CMK (cell line): ENCODE measurements around the gene TLE4.
"Not testable (repeated sequence)": the region's sequence is repeated elsewhere in the genome, so short reads cannot be mapped to it uniquely, and the experiment has no call there.

ENCODE experiments used
- DNase-seq: peaks from one replicate; pipeline ENCODE4 v3.0.0-alpha.2; 2010; ENCODE audit warnings: low read depth

Gene TLE4

GRCh38 chr9:79637177-79637925, 65.6 kb downstream of the TLE4 start:
- no peak for DNase-seq

- no peak for DNase-seq
These were observed 67.0 kb downstream of the TLE4 start for GRCh38 chr9:79638806-79639205.

DNA sequence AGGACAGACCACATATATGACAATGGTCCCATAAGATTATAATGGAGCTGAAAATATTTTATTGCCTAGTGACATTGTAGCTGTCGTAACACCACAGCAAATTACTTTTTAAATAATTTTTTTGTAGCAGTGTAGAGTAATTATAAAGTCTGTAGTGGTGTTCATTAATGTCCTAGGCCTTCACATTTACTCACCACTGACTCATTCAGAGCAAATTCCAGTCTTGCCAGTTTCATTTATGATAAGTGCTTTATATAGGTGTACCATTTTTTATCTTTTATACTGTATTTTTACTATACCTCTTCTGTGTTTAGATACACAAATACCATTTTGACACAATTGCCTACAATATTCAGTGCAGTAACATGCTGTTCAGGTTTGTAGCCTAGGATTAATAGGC, 67.6 kb downstream of the TLE4 start:
- DNase-seq, result no peak

GRCh38 chr9:79640067-79640466, 68.3 kb downstream of the TLE4 start:
- not testable (repeated sequence) for DNase-seq

- no peak for DNase-seq
These were observed 69.3 kb downstream of the TLE4 start for GRCh38 chr9:79641070-79641469.

DNA sequence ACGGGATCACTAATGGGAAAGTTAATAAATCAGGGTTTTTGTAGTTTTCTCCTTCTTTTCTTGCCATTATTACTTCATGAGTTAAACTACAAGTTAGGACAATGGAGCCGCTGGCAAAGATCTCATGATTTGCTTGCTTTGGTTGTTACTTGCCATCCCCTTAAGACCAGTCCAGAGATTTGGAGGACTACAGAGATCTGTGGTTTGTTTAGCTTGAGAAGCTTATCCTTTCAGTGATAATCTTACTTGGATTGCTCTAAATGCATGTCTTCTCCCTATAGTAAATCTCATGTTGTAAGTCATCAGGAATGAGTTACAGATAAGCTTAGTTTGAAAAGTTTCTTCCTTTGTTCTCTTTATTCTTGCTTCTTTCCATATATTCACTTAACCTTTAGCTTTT, 70.9 kb downstream of the TLE4 start:
- no peak for DNase-seq

GRCh38 chr9:79644048-79644447, 72.3 kb downstream of the TLE4 start:
- DNase-seq, result no peak

DNA sequence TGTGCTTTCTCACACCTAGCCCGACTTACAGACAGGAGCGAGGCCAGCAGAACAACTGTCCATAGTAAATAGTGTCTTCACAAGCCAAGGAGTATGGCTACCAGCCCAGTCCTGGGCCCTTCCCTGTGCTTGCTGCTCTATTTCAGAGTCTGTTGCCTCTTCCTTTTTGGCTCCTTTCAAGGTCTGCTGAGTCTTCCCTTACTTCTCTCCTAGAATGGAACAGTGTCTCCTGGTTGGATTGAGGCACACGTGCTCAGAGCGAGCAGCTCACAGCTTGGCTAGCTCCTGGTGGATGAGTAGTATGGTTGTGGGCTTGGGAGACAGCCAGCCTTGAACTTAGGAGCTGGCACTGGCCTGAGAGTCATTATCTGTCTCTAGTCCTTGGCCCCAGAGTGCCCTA, 72.8 kb downstream of the TLE4 start:
- no peak for DNase-seq

DNA sequence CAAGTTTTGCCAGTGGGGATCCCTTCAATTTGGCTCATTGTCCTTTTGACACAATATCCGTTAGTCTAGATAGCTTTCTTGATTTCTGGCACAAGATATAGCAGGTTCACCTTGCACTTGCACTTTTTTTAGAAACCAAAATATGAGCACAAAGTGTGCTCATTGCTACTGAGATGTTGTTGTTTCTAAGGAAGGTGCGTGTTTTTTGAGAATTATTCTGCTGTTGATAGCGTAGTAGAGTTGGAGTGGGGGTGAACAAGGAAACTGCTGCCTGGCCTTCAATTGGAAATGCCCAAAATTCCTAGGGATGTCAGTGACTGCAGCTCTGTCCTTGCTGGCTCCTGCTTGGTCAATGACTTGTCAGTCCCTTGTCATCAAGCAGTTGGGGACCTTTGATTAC, 73.3 kb downstream of the TLE4 start:
- no peak for DNase-seq

GRCh38 chr9:79646096-79646495, 74.3 kb downstream of the TLE4 start:
- DNase-seq, result no peak

DNA sequence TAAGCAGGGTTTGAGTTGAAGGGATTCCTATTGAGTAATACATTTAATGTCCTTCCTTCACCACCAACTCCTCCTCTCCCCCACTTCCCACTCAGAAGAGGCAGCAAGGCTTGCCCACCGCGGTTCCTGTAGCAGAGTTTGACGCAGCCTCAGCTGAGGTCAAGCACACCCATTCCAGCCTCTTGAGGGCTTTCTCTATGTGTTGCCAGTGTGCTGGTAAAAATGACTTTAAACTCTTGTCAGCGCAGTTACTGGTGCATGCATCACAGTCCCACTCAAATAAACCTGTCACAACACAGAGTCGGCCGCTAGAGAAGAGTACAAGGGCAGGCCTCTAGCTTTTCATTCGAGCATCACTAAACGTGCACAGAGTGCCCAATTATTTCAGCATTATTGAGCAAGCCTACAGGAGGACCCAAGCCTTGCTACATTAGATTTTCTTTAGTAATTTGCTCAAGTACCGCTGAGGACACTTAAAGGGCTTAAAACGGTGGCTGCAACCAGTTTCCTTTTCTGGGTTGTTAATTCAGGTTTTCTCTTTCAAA, 79.6 kb downstream of the TLE4 start:
- no peak for DNase-seq

- DNase-seq, result no peak
These were observed 80.8 kb downstream of the TLE4 start for GRCh38 chr9:79652598-79652997.

DNA sequence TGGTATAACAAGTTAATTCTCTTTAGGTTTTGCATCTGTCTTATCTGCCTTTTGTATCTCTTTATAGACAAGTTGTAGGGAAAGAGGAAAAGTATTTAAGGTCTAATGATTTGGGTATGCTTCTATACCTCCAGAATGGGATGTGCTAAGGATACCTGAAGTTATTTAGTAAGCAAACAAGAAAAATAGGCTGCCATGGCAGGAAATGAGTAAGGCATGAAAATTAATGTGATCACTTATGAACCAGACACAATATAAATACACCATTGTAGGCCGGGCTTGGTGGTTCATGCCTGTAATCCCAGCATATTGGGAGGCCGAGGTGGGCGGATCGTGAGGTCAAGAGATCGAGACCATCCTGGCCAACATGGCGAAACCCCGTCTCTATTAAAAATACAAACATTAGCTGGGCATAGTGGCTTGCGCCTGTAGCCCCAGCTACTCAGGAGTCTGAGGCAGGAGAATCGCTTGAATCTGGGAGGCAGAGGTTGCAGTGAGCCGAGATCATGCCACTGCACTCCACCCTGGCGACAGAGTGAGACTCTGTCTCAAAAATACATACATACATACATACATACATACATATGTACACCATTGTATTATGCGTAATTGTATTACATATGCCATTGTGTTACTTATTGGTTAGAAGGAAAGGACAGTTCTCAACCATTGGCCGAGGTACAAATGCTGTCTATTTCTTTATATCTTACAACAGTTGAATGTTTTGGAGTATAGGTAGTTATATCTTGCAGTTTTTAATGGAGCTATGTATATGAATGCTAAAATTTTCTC, 83.0 kb downstream of the TLE4 start:
- not testable (repeated sequence) for DNase-seq

GRCh38 chr9:79655551-79655950, 83.8 kb downstream of the TLE4 start:
- DNase-seq, result no peak

GRCh38 chr9:79656169-79656568, 84.4 kb downstream of the TLE4 start:
- no peak for DNase-seq

- DNase-seq, result no peak
These were observed 86.1 kb downstream of the TLE4 start for GRCh38 chr9:79657891-79658290.

DNA sequence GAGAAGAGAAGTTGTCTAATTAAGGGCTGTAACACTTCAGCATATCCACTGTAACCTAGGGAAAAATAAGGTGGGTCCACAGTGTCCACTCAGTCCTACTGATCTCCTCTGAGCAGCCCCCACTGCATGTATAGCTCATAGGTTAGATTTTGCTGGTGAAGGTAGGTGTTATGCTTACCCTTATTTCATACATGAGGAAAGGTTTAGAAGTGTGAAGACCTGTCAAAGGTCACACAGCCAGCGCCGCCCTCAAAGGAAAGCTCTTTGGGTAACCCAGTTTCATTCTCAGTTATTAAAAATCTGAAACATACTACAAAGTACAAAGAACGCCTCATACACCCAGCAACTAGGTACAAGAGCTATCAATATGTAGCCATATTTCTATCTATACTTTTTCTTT, 87.2 kb downstream of the TLE4 start:
- DNase-seq, result no peak

DNA sequence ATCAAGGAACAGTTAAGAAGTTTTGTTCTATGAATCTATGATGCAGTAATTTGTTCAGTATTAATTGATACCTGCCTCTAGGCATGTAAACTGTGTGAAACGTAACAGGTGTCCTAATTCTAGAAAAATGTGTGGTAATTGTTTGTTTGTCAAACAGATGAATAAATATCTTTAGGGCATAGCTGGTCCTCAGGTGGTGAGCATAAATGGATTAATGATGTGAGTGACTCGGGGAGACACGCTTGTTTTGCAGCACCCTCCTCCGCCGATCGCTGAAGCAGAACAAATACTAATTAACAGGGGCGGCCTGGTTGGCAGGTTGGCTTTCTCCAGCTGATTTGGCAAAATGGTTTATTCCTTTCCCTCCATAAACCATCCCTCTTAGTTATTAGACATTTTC, 88.8 kb downstream of the TLE4 start:
- no peak for DNase-seq

DNA sequence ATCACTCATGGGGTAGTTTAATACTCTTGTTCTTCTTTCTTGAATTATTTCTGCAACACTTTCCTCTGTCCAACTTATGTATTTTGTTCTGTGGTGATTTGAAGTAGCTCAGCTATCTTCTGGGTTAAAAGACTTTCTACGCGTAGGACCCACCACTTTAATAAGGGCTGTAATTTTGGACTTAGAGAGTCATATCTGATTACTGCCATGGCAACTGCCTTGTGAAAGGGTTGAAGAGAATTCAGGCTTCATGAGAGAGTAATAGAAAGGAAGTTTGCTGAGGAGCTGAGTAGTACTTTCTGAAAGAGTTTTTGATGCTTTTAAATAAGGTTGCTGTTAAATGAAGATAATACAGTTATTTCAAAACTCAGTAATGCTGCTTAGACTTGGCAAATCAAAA, 89.5 kb downstream of the TLE4 start:
- DNase-seq, result no peak

- DNase-seq, result no peak
These were observed 90.2 kb downstream of the TLE4 start for GRCh38 chr9:79661886-79662536.

- no peak for DNase-seq
These were observed 90.8 kb downstream of the TLE4 start for GRCh38 chr9:79662537-79662956.

DNA sequence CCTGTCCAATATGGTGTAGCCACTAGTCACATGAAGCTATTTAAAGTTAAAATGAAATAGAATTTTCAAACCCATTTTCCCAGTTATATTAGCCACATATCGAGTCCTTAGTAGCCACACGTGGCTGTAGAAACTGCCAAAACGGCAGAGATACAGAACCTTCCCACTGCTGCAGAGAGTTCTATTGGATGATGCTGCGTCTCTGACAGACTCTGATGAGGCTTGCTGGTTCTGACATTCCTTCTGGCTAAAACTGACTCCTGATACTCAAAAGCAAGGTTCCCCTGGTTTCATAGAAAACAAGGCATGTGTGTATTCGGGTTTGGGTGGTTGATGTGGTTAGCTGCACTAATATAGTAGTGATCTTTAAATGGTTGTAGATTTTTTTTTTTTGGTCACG, 91.5 kb downstream of the TLE4 start:
- DNase-seq, result no peak

GRCh38 chr9:79663878-79664277, 92.1 kb downstream of the TLE4 start:
- no peak for DNase-seq
